Dedifferentiated amniotic fluid mesenchymal stem cell (primary cell): ENCODE data around the gene MTR.
A peak's percentile ranks its signal among the peaks of the same experiment; 100 is the strongest.
"Not testable (repeated sequence)": the region's sequence is repeated elsewhere in the genome, so short reads cannot be mapped to it uniquely, and the experiment has no call there.

Experiments
- DNase-seq: peaks from one replicate; pipeline ENCODE4 v3.0.0-alpha.2; 2016; ENCODE audit errors: extremely low spot score

Gene MTR

GRCh38 chr1:236833575-236833974 is 38.5 kb downstream of the MTR start:
- DNase-seq: no peak

GRCh38 chr1:236834876-236835275 is 39.8 kb downstream of the MTR start:
- DNase-seq: no peak

- DNase-seq: no peak
Measured at GRCh38 chr1:236835491-236835890, 40.4 kb downstream of the MTR start.

GRCh38 chr1:236836157-236836556 is 41.1 kb downstream of the MTR start:
- no peak for DNase-seq

GRCh38 chr1:236837115-236837514 is 42.0 kb downstream of the MTR start:
- DNase-seq: no peak

GRCh38 chr1:236837897-236838296 is 42.8 kb downstream of the MTR start:
- DNase-seq: no peak

GRCh38 chr1:236841341-236841740 is 46.2 kb downstream of the MTR start:
- DNase-seq: no peak

GRCh38 chr1:236844499-236845271 is 49.6 kb downstream of the MTR start:
- peak; percentile 19 for DNase-seq

- DNase-seq: no peak
Measured at GRCh38 chr1:236845830-236846229, 50.7 kb downstream of the MTR start.

GRCh38 chr1:236848274-236848923 is 53.3 kb downstream of the MTR start:
- no peak for DNase-seq

- DNase-seq: no peak
Measured at GRCh38 chr1:236850077-236850979, 55.2 kb downstream of the MTR start.

- DNase-seq: no peak
Measured at GRCh38 chr1:236851871-236852270, 56.8 kb downstream of the MTR start.

GRCh38 chr1:236853921-236854604 is 59.0 kb downstream of the MTR start:
- DNase-seq: peak; percentile 39

- DNase-seq: peak; percentile 66
Measured at GRCh38 chr1:236854605-236854983, 59.5 kb downstream of the MTR start.

- DNase-seq: not testable (repeated sequence)
Measured at GRCh38 chr1:236856649-236857048, 61.6 kb downstream of the MTR start.

- DNase-seq: no peak
Measured at GRCh38 chr1:236858165-236858564, 63.1 kb downstream of the MTR start.

GRCh38 chr1:236860101-236860500 is 65.0 kb downstream of the MTR start:
- DNase-seq: no peak

- no peak for DNase-seq
Measured at GRCh38 chr1:236860674-236861073, 65.6 kb downstream of the MTR start.

- DNase-seq: no peak
Measured at GRCh38 chr1:236861560-236862218, 66.6 kb downstream of the MTR start.

- DNase-seq: no peak
Measured at GRCh38 chr1:236862219-236862591, 67.1 kb downstream of the MTR start.

GRCh38 chr1:236862615-236863211 is 67.6 kb downstream of the MTR start:
- DNase-seq: no peak
